Measurements from ENCODE around the gene ALG12.

Gene ALG12

GRCh38 chr22:49922484-49922883, 4.2 kb upstream of the ALG12 start:
- Histone ChIP-seq H3K9me2 (ENCODE audit: low read depth, low read length) (no peaks in the 10 kb centered on the region), H3K27me3 (ENCODE audit: insufficient read depth, low read length) (no peaks in the 10 kb centered on the region), H4K20me1 (ENCODE audit: insufficient read depth, low read length) (no peaks in the 10 kb centered on the region), H3K79me2 (ENCODE audit: insufficient read depth, low read length) (peaks cover 3% of the 10 kb centered on the region; the same call in 1 of the 2 replicates), H3K4me1 (ENCODE audit: insufficient read depth, low read length, severe bottlenecking) (peaks cover 73% of the 10 kb centered on the region), H3K4me2 (ENCODE audit: low read length) (no peak overlapping the region), H3K27ac (ENCODE audit: low read depth, low read length, poor library complexity, severe bottlenecking) (peak overlapping the region; percentile 99), H3K9ac (ENCODE audit: low read length) (no peak overlapping the region; the same call in 1 of the 2 replicates), H3K4me3 (ENCODE audit: low read depth, low read length, poor library complexity, severe bottlenecking) (no peak overlapping the region), H3F3A (ENCODE audit: insufficient read depth, low read length) (peaks cover 10% of the 10 kb centered on the region), H3K36me3 (ENCODE audit: insufficient read depth, low read length) (peaks cover 25% of the 10 kb centered on the region; the same call in 1 of the 2 replicates), H2AFZ (ENCODE audit: low read length) (no peak overlapping the region), H3K9me3 (ENCODE audit: low read length) (no peaks in the 10 kb centered on the region)
- no peak for TF ChIP-seq EZH2 (IDR thresholded peaks at IDR 0.05; ENCODE audit: borderline replicate concordance, low read length)
- TF ChIP-seq CTCF (IDR thresholded peaks at IDR 0.05; ENCODE audit: low read length), result no peak

GRCh38 chr22:49921508-49922278, 3.5 kb upstream of the ALG12 start:
- H3K4me3 ChIP-seq (ENCODE audit: low read depth, low read length, poor library complexity, severe bottlenecking), result no peak overlapping the region
- peak overlapping the region; percentile 44 for H3K27ac ChIP-seq (ENCODE audit: low read depth, low read length, poor library complexity, severe bottlenecking)
- no peak overlapping the region; the same call in 1 of the 2 replicates for H3K9ac ChIP-seq (ENCODE audit: low read length)
- no peaks in the 10 kb centered on the region for H3K27me3 ChIP-seq (ENCODE audit: insufficient read depth, low read length)
- H3K9me3 ChIP-seq (ENCODE audit: low read length), result no peaks in the 10 kb centered on the region
- H3K36me3 ChIP-seq (ENCODE audit: insufficient read depth, low read length), result peaks cover 23% of the 10 kb centered on the region; the same call in 1 of the 2 replicates
- no peak for TF ChIP-seq EZH2 (IDR thresholded peaks at IDR 0.05; ENCODE audit: borderline replicate concordance, low read length)
- no peak for TF ChIP-seq CTCF (IDR thresholded peaks at IDR 0.05; ENCODE audit: low read length)
- H3K4me1 ChIP-seq (ENCODE audit: insufficient read depth, low read length, severe bottlenecking), result peaks cover 81% of the 10 kb centered on the region
- H3K79me2 ChIP-seq (ENCODE audit: insufficient read depth, low read length), result peaks cover 3% of the 10 kb centered on the region; the same call in 1 of the 2 replicates
- H2AFZ ChIP-seq (ENCODE audit: low read length), result no peak overlapping the region
- no peak overlapping the region for H3K4me2 ChIP-seq (ENCODE audit: low read length)
- H3K9me2 ChIP-seq (ENCODE audit: low read depth, low read length), result no peaks in the 10 kb centered on the region
- no peaks in the 10 kb centered on the region for H4K20me1 ChIP-seq (ENCODE audit: insufficient read depth, low read length)
- peaks cover 7% of the 10 kb centered on the region for H3F3A ChIP-seq (ENCODE audit: insufficient read depth, low read length)

- no peak overlapping the region for H3K27ac ChIP-seq (ENCODE audit: low read depth, low read length, poor library complexity, severe bottlenecking)
- peaks cover 78% of the 10 kb centered on the region for H3K4me1 ChIP-seq (ENCODE audit: insufficient read depth, low read length, severe bottlenecking)
- no peak overlapping the region for H3K4me2 ChIP-seq (ENCODE audit: low read length)
- H3K27me3 ChIP-seq (ENCODE audit: insufficient read depth, low read length), result no peaks in the 10 kb centered on the region
- TF ChIP-seq EZH2 (IDR thresholded peaks at IDR 0.05; ENCODE audit: borderline replicate concordance, low read length), result no peak
- no peak for TF ChIP-seq CTCF (IDR thresholded peaks at IDR 0.05; ENCODE audit: low read length)
- no peaks in the 10 kb centered on the region for H4K20me1 ChIP-seq (ENCODE audit: insufficient read depth, low read length)
- H3K79me2 ChIP-seq (ENCODE audit: insufficient read depth, low read length), result peaks cover 3% of the 10 kb centered on the region; the same call in 1 of the 2 replicates
- H2AFZ ChIP-seq (ENCODE audit: low read length), result no peak overlapping the region
- peaks cover 4% of the 10 kb centered on the region for H3F3A ChIP-seq (ENCODE audit: insufficient read depth, low read length)
- peaks cover 23% of the 10 kb centered on the region; the same call in 1 of the 2 replicates for H3K36me3 ChIP-seq (ENCODE audit: insufficient read depth, low read length)
- H3K9me3 ChIP-seq (ENCODE audit: low read length), result no peaks in the 10 kb centered on the region
- no peaks in the 10 kb centered on the region for H3K9me2 ChIP-seq (ENCODE audit: low read depth, low read length)
- no peak overlapping the region for H3K4me3 ChIP-seq (ENCODE audit: low read depth, low read length, poor library complexity, severe bottlenecking)
- H3K9ac ChIP-seq (ENCODE audit: low read length), result no peak overlapping the region
These were observed 2.6 kb upstream of the ALG12 start for GRCh38 chr22:49920859-49921258.
